SK-N-SH treated with all-trans-retinoic acid at 6 μM for 48 hours (cell line): ENCODE data around the gene RETSAT.

ENCODE experiments used
- ATAC-seq: fragments of 200-7000 bp; cut with Tn5 transposase; 3 replicates; pipeline ENCODE4 v1.9.1; 2020; ENCODE audit warnings: mild to moderate bottlenecking, moderate library complexity
- BACH2 ChIP-seq: fragments of 250-450 bp; sonication (Bioruptor Pico); IDR thresholded peaks from 2 replicates; pipeline ENCODE4 v1.9.0; 2021; ENCODE audit warnings: mild to moderate bottlenecking, borderline replicate concordance
- CSDC2 ChIP-seq: fragments of 250-450 bp; sonication (Bioruptor Pico); IDR thresholded peaks from 2 replicates; pipeline ENCODE4 v1.5.0; 2020; ENCODE audit warnings: mild to moderate bottlenecking, moderate library complexity
- GLIS3 ChIP-seq: fragments of 250-450 bp; sonication (Bioruptor Pico); IDR thresholded peaks from 2 replicates; pipeline ENCODE4 v1.5.0; 2020; ENCODE audit warnings: mild to moderate bottlenecking, moderate library complexity
- ISL1 ChIP-seq: fragments of 250-450 bp; sonication (Bioruptor Pico); IDR thresholded peaks from 2 replicates; pipeline ENCODE4 v2.1.2; 2022; ENCODE audit warnings: mild to moderate bottlenecking, moderate library complexity
- OSR1 ChIP-seq: fragments of 250-450 bp; sonication (Bioruptor Pico); IDR thresholded peaks from 2 replicates; pipeline ENCODE4 v1.8.0; 2022; ENCODE audit warnings: moderate library complexity, mild to moderate bottlenecking, inconsistent platforms
- PPARA ChIP-seq: fragments of 250-450 bp; sonication (Bioruptor Pico); IDR thresholded peaks from 2 replicates; pipeline ENCODE4 v1.5.0; 2020; ENCODE audit warnings: mild to moderate bottlenecking, borderline replicate concordance
- RARB ChIP-seq: fragments of 250-450 bp; sonication (Bioruptor Pico); IDR thresholded peaks from 2 replicates; pipeline ENCODE4 v1.8.0; 2021; ENCODE audit warnings: mild to moderate bottlenecking, moderate library complexity
- SNAI2 ChIP-seq: fragments of 250-450 bp; sonication (Bioruptor Pico); IDR thresholded peaks from 2 replicates; pipeline ENCODE4 v1.5.0; 2020; ENCODE audit warnings: mild to moderate bottlenecking, moderate library complexity
- TCF4 ChIP-seq: fragments of 250-450 bp; sonication (Bioruptor Pico); IDR thresholded peaks from 2 replicates; pipeline ENCODE4 v1.8.0; 2021; ENCODE audit warnings: mild to moderate bottlenecking, moderate library complexity, borderline replicate concordance
- TOX ChIP-seq: fragments of 250-450 bp; sonication (Bioruptor Pico); IDR thresholded peaks from 2 replicates; pipeline ENCODE4 v1.8.0; 2021; ENCODE audit warnings: mild to moderate bottlenecking, moderate library complexity, borderline replicate concordance
- ZC3H10 ChIP-seq: fragments of 250-450 bp; sonication (Bioruptor Pico); IDR thresholded peaks from 2 replicates; pipeline ENCODE4 v1.5.1; 2021; ENCODE audit warnings: mild to moderate bottlenecking, moderate library complexity
- ZFP3 ChIP-seq: fragments of 250-450 bp; sonication (Bioruptor Pico); IDR thresholded peaks from 2 replicates; pipeline ENCODE4 v1.5.0; 2020; ENCODE audit warnings: mild to moderate bottlenecking, moderate library complexity
- ZFP30 ChIP-seq: fragments of 450-650 bp; formaldehyde crosslinking; IDR thresholded peaks from 2 replicates; pipeline ENCODE4 v1.5.0; 2022; ENCODE audit warnings: mild to moderate bottlenecking, moderate library complexity
- ZNF70 ChIP-seq: fragments of 450-650 bp; formaldehyde crosslinking; IDR thresholded peaks from 2 replicates; pipeline ENCODE4 v1.5.0; 2020; ENCODE audit warnings: mild to moderate bottlenecking, moderate library complexity
- ZNF8 ChIP-seq: fragments of 450-650 bp; formaldehyde crosslinking; IDR thresholded peaks from 2 replicates; pipeline ENCODE4 v1.5.0; 2020; ENCODE audit warnings: mild to moderate bottlenecking, moderate library complexity
- TF ChIP-seq, protein P1 (sequence below): fragments of 250-450 bp; sonication (Bioruptor Pico); IDR thresholded peaks from 2 replicates; pipeline ENCODE4 v1.8.0; 2020; ENCODE audit warnings: mild to moderate bottlenecking, moderate library complexity, borderline replicate concordance
- TF ChIP-seq, protein P2 (sequence below): fragments of 250-450 bp; sonication (Bioruptor Pico); IDR thresholded peaks from 2 replicates; pipeline ENCODE4 v1.8.0; 2021; ENCODE audit warnings: low read depth, mild to moderate bottlenecking, moderate library complexity, borderline replicate concordance
- TF ChIP-seq, protein P3 (sequence below): fragments of 250-450 bp; sonication (Bioruptor Pico); IDR thresholded peaks from 2 replicates; pipeline ENCODE4 v1.5.1; 2021; ENCODE audit warnings: mild to moderate bottlenecking, moderate library complexity

The RETSAT gene

DNA sequence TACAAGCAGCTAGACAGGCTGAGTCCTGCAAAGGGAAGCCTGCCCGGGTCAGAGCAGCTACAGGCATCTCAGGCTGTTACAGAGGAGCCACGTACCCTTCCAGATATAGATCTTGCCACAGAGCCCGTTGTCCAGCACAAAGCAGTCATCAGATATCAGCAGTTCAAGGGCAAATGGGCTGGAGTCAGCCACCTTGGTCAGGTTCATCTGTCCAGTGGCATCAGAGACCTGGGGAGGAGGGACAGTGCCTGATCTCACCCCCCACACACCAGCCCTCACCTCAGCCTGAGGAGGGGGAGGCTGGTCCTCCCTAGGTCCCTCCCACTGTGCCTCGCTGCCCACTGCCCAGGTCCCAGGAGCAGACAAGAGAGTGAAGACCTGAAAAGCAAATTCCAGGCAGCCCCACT lies 43.6 kb upstream of the RETSAT start:
- TF ChIP-seq ZNF70 (CRISPR knock-in tag), result no peak
- no peak for TF ChIP-seq RARB (CRISPR knock-in tag)
- TF ChIP-seq ZNF8 (CRISPR knock-in tag), result no peak
- TF ChIP-seq CSDC2, result no peak
- TF ChIP-seq, all 23 proteins: peak for 0
- ATAC-seq, result no peak

DNA sequence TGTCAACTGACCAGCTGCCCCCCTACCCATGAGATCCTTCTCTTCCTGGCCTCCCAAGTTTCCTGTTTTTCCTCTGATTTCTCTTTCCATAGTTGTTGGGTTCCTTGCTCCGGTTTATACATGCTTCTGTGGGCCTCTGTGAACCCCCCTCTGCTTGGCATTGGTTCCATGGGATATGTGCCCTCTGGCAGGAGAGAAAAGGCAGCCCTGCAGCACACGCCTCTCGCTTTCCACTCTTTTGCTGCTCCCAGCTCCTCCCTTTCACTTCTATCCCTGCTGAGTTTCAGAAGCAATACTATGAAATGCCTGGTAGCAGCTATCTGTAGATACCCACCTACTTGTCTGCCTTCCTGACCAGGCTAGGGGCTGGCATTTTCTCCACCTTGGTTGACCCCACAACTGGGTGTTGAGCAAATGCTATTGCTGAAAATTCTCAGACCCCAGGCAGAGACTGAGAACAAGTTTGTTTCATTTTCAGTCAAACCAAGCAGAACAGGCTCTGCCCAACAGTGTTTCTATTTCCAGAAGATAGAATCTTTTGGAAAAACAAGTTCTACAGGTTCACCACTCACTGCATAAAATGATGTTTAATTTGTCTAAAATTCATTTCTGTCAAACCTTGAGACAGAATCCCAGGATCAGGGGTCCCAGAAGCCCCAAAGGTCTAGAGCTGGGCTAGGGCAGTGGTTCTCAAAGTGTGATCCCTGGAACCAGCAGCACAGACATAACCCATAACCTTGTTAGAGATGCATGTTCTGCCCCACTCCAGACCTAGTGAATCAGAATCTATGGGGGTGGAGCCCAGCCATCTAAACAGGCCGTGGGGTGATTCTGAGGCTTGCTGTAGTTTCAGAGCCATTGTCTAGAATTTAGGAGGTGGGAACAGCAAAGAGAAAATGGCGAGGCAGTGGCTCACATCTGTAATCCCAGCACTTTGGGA lies 42.5 kb upstream of the RETSAT start:
- TF ChIP-seq, protein P1, sequence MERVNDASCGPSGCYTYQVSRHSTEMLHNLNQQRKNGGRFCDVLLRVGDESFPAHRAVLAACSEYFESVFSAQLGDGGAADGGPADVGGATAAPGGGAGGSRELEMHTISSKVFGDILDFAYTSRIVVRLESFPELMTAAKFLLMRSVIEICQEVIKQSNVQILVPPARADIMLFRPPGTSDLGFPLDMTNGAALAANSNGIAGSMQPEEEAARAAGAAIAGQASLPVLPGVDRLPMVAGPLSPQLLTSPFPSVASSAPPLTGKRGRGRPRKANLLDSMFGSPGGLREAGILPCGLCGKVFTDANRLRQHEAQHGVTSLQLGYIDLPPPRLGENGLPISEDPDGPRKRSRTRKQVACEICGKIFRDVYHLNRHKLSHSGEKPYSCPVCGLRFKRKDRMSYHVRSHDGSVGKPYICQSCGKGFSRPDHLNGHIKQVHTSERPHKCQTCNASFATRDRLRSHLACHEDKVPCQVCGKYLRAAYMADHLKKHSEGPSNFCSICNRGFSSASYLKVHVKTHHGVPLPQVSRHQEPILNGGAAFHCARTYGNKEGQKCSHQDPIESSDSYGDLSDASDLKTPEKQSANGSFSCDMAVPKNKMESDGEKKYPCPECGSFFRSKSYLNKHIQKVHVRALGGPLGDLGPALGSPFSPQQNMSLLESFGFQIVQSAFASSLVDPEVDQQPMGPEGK (CRISPR knock-in tag), result no peak
- TF ChIP-seq OSR1 (CRISPR knock-in tag) (no peak), TCF4 (CRISPR knock-in tag) (no peak), GLIS3 (CRISPR knock-in tag) (no peak), ZNF8 (CRISPR knock-in tag) (no peak), PPARA (CRISPR knock-in tag) (no peak)
- peak; percentile 35 for ATAC-seq

DNA sequence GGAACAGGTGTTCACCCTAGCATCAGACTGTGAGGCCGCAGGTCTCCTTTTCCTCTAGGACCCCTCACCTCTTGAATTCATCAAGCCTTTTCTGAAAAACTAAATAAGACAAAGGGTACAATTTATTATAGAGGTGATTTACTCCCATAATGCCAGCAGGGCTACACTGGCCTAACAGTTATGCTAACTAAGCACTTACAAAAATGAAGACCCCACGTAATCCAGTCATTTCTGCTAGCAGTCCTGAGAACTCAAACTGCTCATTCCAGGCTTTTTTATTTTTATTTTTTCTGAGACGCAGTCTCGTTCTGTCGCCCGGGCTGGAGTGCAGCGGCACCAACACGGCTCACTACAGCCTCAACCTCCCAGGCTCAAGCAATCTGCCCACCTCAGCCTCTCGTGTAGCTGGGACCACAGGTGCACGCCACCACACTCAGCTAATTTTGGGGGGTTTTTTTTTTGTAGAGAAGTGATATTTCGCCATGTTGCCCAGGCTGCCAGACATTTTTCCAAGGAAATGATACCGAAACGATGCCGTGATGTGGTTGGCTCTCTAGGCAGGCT lies 41.7 kb upstream of the RETSAT start:
- ATAC-seq, result no peak
- TF ChIP-seq RARB (CRISPR knock-in tag), result no peak
- TF ChIP-seq, protein P2, sequence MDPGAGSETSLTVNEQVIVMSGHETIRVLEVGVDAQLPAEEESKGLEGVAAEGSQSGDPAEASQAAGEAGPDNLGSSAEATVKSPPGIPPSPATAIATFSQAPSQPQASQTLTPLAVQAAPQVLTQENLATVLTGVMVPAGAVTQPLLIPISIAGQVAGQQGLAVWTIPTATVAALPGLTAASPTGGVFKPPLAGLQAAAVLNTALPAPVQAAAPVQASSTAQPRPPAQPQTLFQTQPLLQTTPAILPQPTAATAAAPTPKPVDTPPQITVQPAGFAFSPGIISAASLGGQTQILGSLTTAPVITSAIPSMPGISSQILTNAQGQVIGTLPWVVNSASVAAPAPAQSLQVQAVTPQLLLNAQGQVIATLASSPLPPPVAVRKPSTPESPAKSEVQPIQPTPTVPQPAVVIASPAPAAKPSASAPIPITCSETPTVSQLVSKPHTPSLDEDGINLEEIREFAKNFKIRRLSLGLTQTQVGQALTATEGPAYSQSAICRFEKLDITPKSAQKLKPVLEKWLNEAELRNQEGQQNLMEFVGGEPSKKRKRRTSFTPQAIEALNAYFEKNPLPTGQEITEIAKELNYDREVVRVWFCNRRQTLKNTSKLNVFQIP (CRISPR knock-in tag), result no peak
- TF ChIP-seq, protein P1 (CRISPR knock-in tag), result no peak
- no peak for TF ChIP-seq ZFP3 (CRISPR knock-in tag)
- no peak for TF ChIP-seq CSDC2
- no peak for TF ChIP-seq BACH2 (CRISPR knock-in tag)
- no peak for TF ChIP-seq ZFP30 (CRISPR knock-in tag)
- TF ChIP-seq TOX, result no peak

GRCh38 chr2:85394976-85395375 lies 40.6 kb upstream of the RETSAT start:
- TF ChIP-seq RARB (CRISPR knock-in tag) (no peak), ZFP30 (CRISPR knock-in tag) (no peak), BACH2 (CRISPR knock-in tag) (no peak), ZNF8 (CRISPR knock-in tag) (no peak), SNAI2 (CRISPR knock-in tag) (no peak), ZC3H10 (CRISPR knock-in tag) (no peak), GLIS3 (CRISPR knock-in tag) (no peak), CSDC2 (no peak), ISL1 (CRISPR knock-in tag) (no peak)
- TF ChIP-seq, protein P1 (CRISPR knock-in tag), result no peak
- TF ChIP-seq, protein P3, sequence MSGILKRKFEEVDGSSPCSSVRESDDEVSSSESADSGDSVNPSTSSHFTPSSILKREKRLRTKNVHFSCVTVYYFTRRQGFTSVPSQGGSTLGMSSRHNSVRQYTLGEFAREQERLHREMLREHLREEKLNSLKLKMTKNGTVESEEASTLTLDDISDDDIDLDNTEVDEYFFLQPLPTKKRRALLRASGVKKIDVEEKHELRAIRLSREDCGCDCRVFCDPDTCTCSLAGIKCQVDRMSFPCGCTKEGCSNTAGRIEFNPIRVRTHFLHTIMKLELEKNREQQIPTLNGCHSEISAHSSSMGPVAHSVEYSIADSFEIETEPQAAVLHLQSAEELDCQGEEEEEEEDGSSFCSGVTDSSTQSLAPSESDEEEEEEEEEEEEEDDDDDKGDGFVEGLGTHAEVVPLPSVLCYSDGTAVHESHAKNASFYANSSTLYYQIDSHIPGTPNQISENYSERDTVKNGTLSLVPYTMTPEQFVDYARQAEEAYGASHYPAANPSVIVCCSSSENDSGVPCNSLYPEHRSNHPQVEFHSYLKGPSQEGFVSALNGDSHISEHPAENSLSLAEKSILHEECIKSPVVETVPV (CRISPR knock-in tag), result no peak
- TF ChIP-seq, protein P2 (CRISPR knock-in tag), result no peak
- ATAC-seq, result no peak
